Ovary (tissue), 9 donors: ENCODE data around the gene IZUMO1. TPM values are rescaled to one million over a fixed set of nuclear protein-coding genes. Genes with fewer than 3 reads are reported as not detected.

Experiments used
- DNase-seq, 5 donors: peaks; one replicate each; pipeline ENCODE4 v3.0.0-alpha.2; 2019 to 2020
- H3K27ac ChIP-seq, 2 donors: fragments of 200-600 bp; one replicate each; pipeline versions ENCODE4 v1.5.1 to v1.8.0; 2019 to 2022
- H3K27me3 ChIP-seq: fragments of 200-600 bp; one replicate; pipeline ENCODE4 v1.8.0; 2022
- H3K36me3 ChIP-seq: fragments of 200-600 bp; sonication (generic); one replicate; pipeline ENCODE4 v1.5.1; 2019
- H3K4me1 ChIP-seq: one replicate; pipeline ENCODE4 v1.8.1; 2013; ENCODE audit warnings: mild to moderate bottlenecking, moderate library complexity; ENCODE audit not compliant: insufficient read depth
- H3K4me3 ChIP-seq: fragments of 200-600 bp; sonication (generic); one replicate; pipeline ENCODE4 v1.5.1; 2017
- H3K9me3 ChIP-seq, 2 donors: fragments of 200-600 bp in 1 of 2; sonication (generic) in 1 of 2; one replicate each; pipeline versions ENCODE4 v1.5.1 to v1.8.1; 2013 to 2019; ENCODE audit warnings: mild to moderate bottlenecking in 1 of 2, moderate library complexity in 1 of 2
- CTCF ChIP-seq, 3 donors: fragments of 450-650 bp in 2 of 3; fragments of 200-600 bp in 1 of 3; IDR thresholded peaks; one replicate each; pipeline versions ENCODE4 v1.5.1 to v1.8.0; 2016 to 2022; ENCODE audit warnings: antibody characterized with exemption in 3 of 3, mild to moderate bottlenecking in 1 of 3
- EP300 ChIP-seq: sonication (generic); formaldehyde crosslinking; IDR thresholded peaks from one replicate; pipeline ENCODE4 v1.6.1; 2017; ENCODE audit warnings: antibody characterized with exemption
- POLR2A ChIP-seq: fragments of 450-650 bp; IDR thresholded peaks from one replicate; pipeline ENCODE4 v1.6.1; 2017; ENCODE audit warnings: antibody characterized with exemption, mild to moderate bottlenecking, moderate library complexity
- WGBS, 3 donors: extraction: QIAGEN DNeasy Blood & Tissue Kit in 1 of 3; methylation state at CpG; one replicate each; pipeline versions ENCODE4 v1.1.5 to v1.1.7; 2013 to 2017; 5-methylcytosine and 5-hydroxymethylcytosine counted together
- intact Hi-C, 4 donors: fragments of 100-400 bp; cut with DNase I; formaldehyde crosslinking; loops; one replicate each; pipeline versions ENCODE4 v1.11.0 to v1.15.1; 2022 to 2023
- polyA plus RNA-seq, 2 donors: library from polyadenylated mRNA; stranded (reverse); fragments of 200-250 nt in 1 of 2; fragments of 350-450 nt in 1 of 2; fragmentation: Illumina TruSeq in 1 of 2; extraction: RNeasy Lipid Tissue Mini Kit (QIAGEN cat#74804) in 1 of 2; gene quantifications; one replicate each; pipeline ENCODE4 v1.2.3, GENCODE V29; 2013 to 2014
- total RNA-seq, 7 donors: library from RNA; depleted of rRNA in 2 of 7; stranded (reverse); fragments of >200 nt in 2 of 7; fragmentation: NEBNext Ultra II Directional in 3 of 7; extraction: Animal tissue kit (Norgen Biotek cat#: 25700) in 3 of 7; gene quantifications; one replicate each; pipeline versions ENCODE4 v1.1.0 to v1.2.4, GENCODE V29; 2016 to 2023
- donor health status: DM: no; HTN: no; CAD: no; lungs with moderate emphysema.
- donor health status: DM: no; HTN: no; CAD: no.
- donor health status: Bipolar disorder and iron deficiency.
- donor health status: DM: yes; HTN: yes; CAD: no.
- donor health status: DM: no; HTN: no; CAD: no.
- donor health status: DM: yes; HTN: yes; CAD: no.

Gene IZUMO1
- total and polyA plus RNA-seq, 9 donors, result 0.08 to 0.67 (median 0.12) TPM; not detected in 5

GRCh38 chr19:48728911-48729664, 17.6 kb downstream of the IZUMO1 start:
- Histone ChIP-seq H3K4me1 (peaks cover 7% of the 10 kb centered on the region), H3K27me3 (no peaks in the 10 kb centered on the region), H3K27ac (peak overlapping the region; percentile 44 to 73), H3K36me3 (no peaks in the 10 kb centered on the region), H3K4me3 (no peak overlapping the region), H3K9me3 (no peaks in the 10 kb centered on the region)
- TF ChIP-seq POLR2A (no peak), CTCF (IDR thresholded peaks at IDR 0.05) (no peak), EP300 (no peak)
- intact Hi-C loops, result no loop called here
- DNase-seq, result peak in 4 of 5 donors; percentile 47 to 72 (median 62)
- WGBS, 3 donors, result 30 to 65% (median 58%) methylated on average over 26 to 77 of the region's 77 CpGs

GRCh38 chr19:48726556-48726955, 20.2 kb downstream of the IZUMO1 start:
- TF ChIP-seq EP300 (no peak), POLR2A (no peak), CTCF (IDR thresholded peaks at IDR 0.05) (no peak)
- H3K36me3 ChIP-seq, result no peaks in the 10 kb centered on the region
- no peaks in the 10 kb centered on the region for H3K27me3 ChIP-seq
- no peak overlapping the region for H3K27ac ChIP-seq
- intact Hi-C loops, result no loop called here
- no peak overlapping the region for H3K4me3 ChIP-seq
- H3K4me1 ChIP-seq, result peaks cover 7% of the 10 kb centered on the region
- 78 to 83% (median 82%) methylated on average over 2 of the region's 2 CpGs for WGBS, 3 donors
- no peaks in the 10 kb centered on the region for H3K9me3 ChIP-seq
- DNase-seq, result no peak

- TF ChIP-seq EP300 (no peak), CTCF (IDR thresholded peaks at IDR 0.05) (no peak), POLR2A (no peak)
- WGBS, 3 donors, result 40 to 46% (median 41%) methylated on average over 11 of the region's 11 CpGs
- intact Hi-C loops, result no loop called here
- H3K27me3 ChIP-seq, result no peaks in the 10 kb centered on the region
- no peaks in the 10 kb centered on the region for H3K36me3 ChIP-seq
- no peaks in the 10 kb centered on the region for H3K9me3 ChIP-seq
- H3K27ac ChIP-seq, result peak overlapping the region in 1 of 2 donors; percentile 63
- H3K4me3 ChIP-seq, result no peak overlapping the region
- peaks cover 13% of the 10 kb centered on the region for H3K4me1 ChIP-seq
- DNase-seq, result peak; percentile 71 to 82 (median 73)
Measured at GRCh38 chr19:48724796-48725753, 21.6 kb downstream of the IZUMO1 start.

- H3K9me3 ChIP-seq, result no peaks in the 10 kb centered on the region
- peaks cover 28% of the 10 kb centered on the region for H3K4me1 ChIP-seq
- DNase-seq, result peak in 1 of 5 donors; percentile 33
- no peak overlapping the region for H3K27ac ChIP-seq
- H3K27me3 ChIP-seq, result no peaks in the 10 kb centered on the region
- no peak for TF ChIP-seq CTCF (IDR thresholded peaks at IDR 0.05)
- no peak for TF ChIP-seq EP300
- TF ChIP-seq POLR2A, result no peak
- no peaks in the 10 kb centered on the region for H3K36me3 ChIP-seq
- WGBS, 3 donors, result 76 to 83% (median 77%) methylated on average over 11 of the region's 11 CpGs
- intact Hi-C loops, result no loop called here
- no peak overlapping the region for H3K4me3 ChIP-seq
Measured at GRCh38 chr19:48722196-48722708, 24.5 kb downstream of the IZUMO1 start.
